Body of pancreas (tissue), 4 donors: ENCODE measurements around the gene SAMHD1. TPM values are rescaled to one million over a fixed set of nuclear protein-coding genes. Genes with fewer than 3 reads are reported as not detected.
A peak's percentile ranks its signal among the peaks of the same experiment; 100 is the strongest.

Experiments used
- ATAC-seq: fragments of 150-250 bp; one replicate; pipeline ENCODE4 v1.9.1; 2016
- DNase-seq, 4 donors: peaks; one replicate each; pipeline ENCODE4 v3.0.0-alpha.2; 2019
- H3K27ac ChIP-seq, 4 donors: fragments of 200-600 bp; sonication (generic); 1 replicate in 3 of 4; 2 replicates in 1 of 4; pipeline versions ENCODE4 v1.5.1 to v1.6.1; 2016 to 2019; ENCODE audit warnings: mild to moderate bottlenecking in 1 of 4, mixed read lengths in 1 of 4, moderate library complexity in 1 of 4
- H3K27me3 ChIP-seq, 2 donors: fragments of 200-600 bp; sonication (generic); one replicate each; pipeline ENCODE4 v1.6.0; 2016; ENCODE audit warnings: mild to moderate bottlenecking in 1 of 2
- H3K36me3 ChIP-seq, 2 donors: fragments of 200-600 bp; sonication (generic); replicated peaks in 1 of 2; 2 replicates each; pipeline ENCODE4 v1.5.1; 2016; ENCODE audit warnings: low read depth in 2 of 2; ENCODE audit not compliant: insufficient read depth in 1 of 2
- H3K4me1 ChIP-seq: fragments of 200-600 bp; sonication (generic); one replicate; pipeline ENCODE4 v1.6.0; 2016
- H3K4me3 ChIP-seq, 2 donors: fragments of 200-600 bp; sonication (generic); 1 replicate in 1 of 2; 2 replicates in 1 of 2; pipeline ENCODE4 v1.5.1; 2016 to 2019
- H3K9me3 ChIP-seq, 3 donors: fragments of 200-600 bp; sonication (generic); 1 replicate in 2 of 3; 2 replicates in 1 of 3; pipeline ENCODE4 v1.5.1; 2016
- CTCF ChIP-seq, 7 experiments: fragments of 450-650 bp in 4 of 7; fragments of 200-600 bp in 3 of 7; sonication (generic) in 3 of 7; IDR thresholded peaks; one replicate each; pipeline ENCODE4 v1.5.1; 2016 to 2019; ENCODE audit warnings: antibody characterized with exemption in 7 of 7
- POLR2A ChIP-seq, 3 donors: fragments of 450-650 bp; IDR thresholded peaks; one replicate each; pipeline ENCODE4 v1.6.1; 2016; ENCODE audit warnings: antibody characterized with exemption in 3 of 3, mild to moderate bottlenecking in 2 of 3
- WGBS, 2 donors: methylation state at CpG; one replicate each; pipeline ENCODE4 v1.1.5; 2017; 5-methylcytosine and 5-hydroxymethylcytosine counted together
- intact Hi-C: fragments of 100-400 bp; cut with DNase I; formaldehyde crosslinking; loops from one replicate; pipeline ENCODE4 v1.15.1; 2023
- total RNA-seq, 2 donors: library from RNA; depleted of rRNA; stranded (reverse); fragments of >200 nt; gene quantifications; one replicate each; pipeline ENCODE4 v1.1.0, GENCODE V29; 2016

Gene SAMHD1
- total RNA-seq, 2 donors from 2014 or later = 87.7 to 116 TPM

DNA sequence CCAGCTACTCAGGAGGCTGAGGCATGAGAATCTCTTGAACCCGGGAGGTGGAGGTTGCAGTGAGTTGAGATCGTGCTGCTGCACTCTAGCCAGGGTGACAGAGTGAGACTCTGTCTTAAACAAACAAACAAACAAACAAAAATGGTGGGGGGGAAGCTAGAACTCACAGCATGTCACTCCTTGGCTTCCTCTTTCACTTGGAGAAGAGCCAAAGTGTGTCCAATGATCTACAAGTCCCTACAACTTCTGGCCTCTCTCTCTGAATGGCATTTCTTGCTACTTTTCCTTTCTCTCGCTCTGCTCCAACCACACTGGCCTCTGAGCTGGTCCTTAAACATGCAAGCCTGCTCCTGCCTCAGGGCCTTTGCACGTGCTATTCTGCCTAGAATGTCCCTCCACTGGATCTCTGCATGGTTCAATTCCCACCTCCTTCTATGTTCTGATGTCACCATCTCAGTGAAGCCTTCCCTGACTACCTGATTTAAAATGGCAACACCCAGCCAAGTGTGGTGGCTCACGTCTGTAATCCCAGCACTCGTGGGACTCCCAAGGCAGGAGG lies 67.5 kb downstream of the SAMHD1 start:
- Histone ChIP-seq H3K4me1 (peaks cover 15% of the 10 kb centered on the region), H3K9me3 (no peaks in the 10 kb centered on the region), H3K27me3 (no peaks in the 10 kb centered on the region), H3K36me3 (no peaks in the 10 kb centered on the region), H3K4me3 (no peak overlapping the region), H3K27ac (no peak overlapping the region)
- 84 to 92% methylated on average over 6 of the region's 6 CpGs for WGBS, 2 donors
- no peak for DNase-seq
- TF ChIP-seq CTCF (IDR thresholded peaks at IDR 0.05) (no peak), POLR2A (IDR thresholded peaks at IDR 0.05) (no peak)
- no peak for ATAC-seq
- intact Hi-C loops = no loop called here

- ATAC-seq = peak; percentile 74
- Histone ChIP-seq H3K4me1 (peaks cover 3% of the 10 kb centered on the region), H3K36me3 (no peaks in the 10 kb centered on the region), H3K4me3 (no peak overlapping the region), H3K27ac (peak overlapping the region in 2 of 4 donors; percentile 44 to 59), H3K9me3 (no peaks in the 10 kb centered on the region), H3K27me3 (no peaks in the 10 kb centered on the region)
- intact Hi-C loops = no loop called here
- 45 to 50% methylated on average over 4 of the region's 4 CpGs for WGBS, 2 donors
- DNase-seq = peak in 1 of 4 donors; percentile 35
- TF ChIP-seq CTCF (IDR thresholded peaks at IDR 0.05) (no peak), POLR2A (IDR thresholded peaks at IDR 0.05) (no peak)
These were observed 69.6 kb downstream of the SAMHD1 start for GRCh38 chr20:36881888-36882287.

GRCh38 chr20:36881331-36881730 lies 70.2 kb downstream of the SAMHD1 start:
- H3K36me3 ChIP-seq = no peaks in the 10 kb centered on the region
- TF ChIP-seq CTCF (IDR thresholded peaks at IDR 0.05) (no peak), POLR2A (IDR thresholded peaks at IDR 0.05) (no peak)
- no peaks in the 10 kb centered on the region for H3K4me1 ChIP-seq
- intact Hi-C loops = no loop called here
- 78 to 84% methylated on average over 16 of the region's 16 CpGs for WGBS, 2 donors
- DNase-seq (no peak), ATAC-seq (no peak)
- no peaks in the 10 kb centered on the region for H3K9me3 ChIP-seq
- H3K4me3 ChIP-seq = no peak overlapping the region
- H3K27me3 ChIP-seq = no peaks in the 10 kb centered on the region
- peak overlapping the region in 2 of 4 donors; percentile 44 to 59 for H3K27ac ChIP-seq

- H3K9me3 ChIP-seq = no peaks in the 10 kb centered on the region
- ATAC-seq = no peak
- H3K27me3 ChIP-seq = no peaks in the 10 kb centered on the region
- no peak overlapping the region for H3K27ac ChIP-seq
- DNase-seq = no peak
- no peak overlapping the region for H3K4me3 ChIP-seq
- TF ChIP-seq POLR2A (IDR thresholded peaks at IDR 0.05) (no peak), CTCF (IDR thresholded peaks at IDR 0.05) (no peak)
- H3K4me1 ChIP-seq = no peaks in the 10 kb centered on the region
- intact Hi-C loops = no loop called here
- WGBS, 2 donors = 78 to 86% methylated on average over 9 to 11 of the region's 11 CpGs
- no peaks in the 10 kb centered on the region for H3K36me3 ChIP-seq
These were observed 70.7 kb downstream of the SAMHD1 start for GRCh38 chr20:36880741-36881250.

GRCh38 chr20:36878941-36879340 lies 72.6 kb downstream of the SAMHD1 start:
- DNase-seq (no peak), ATAC-seq (no peak)
- no peak overlapping the region for H3K27ac ChIP-seq
- intact Hi-C loops = no loop called here
- H3K4me3 ChIP-seq = no peak overlapping the region
- 65 to 88% methylated on average over 3 to 8 of the region's 10 CpGs for WGBS, 2 donors
- H3K9me3 ChIP-seq = no peaks in the 10 kb centered on the region
- H3K36me3 ChIP-seq = no peaks in the 10 kb centered on the region
- TF ChIP-seq CTCF (IDR thresholded peaks at IDR 0.05) = no peak
- TF ChIP-seq POLR2A (IDR thresholded peaks at IDR 0.05) = no peak
- H3K4me1 ChIP-seq = no peaks in the 10 kb centered on the region
- H3K27me3 ChIP-seq = no peaks in the 10 kb centered on the region
